H1 (cell line): ENCODE measurements around the gene RNASE9. TPM values are rescaled to one million over a fixed set of nuclear protein-coding genes. Genes with fewer than 3 reads are reported as not detected.

Experiments
- CTCF ChIA-PET: fragments of 300-600 bp; sonication (Branson Sonifier 250); formaldehyde crosslinking; loops from one replicate; lab custom pipeline; 2021; ENCODE audit not compliant: partially characterized antibody; lab: Charles Lee
- POLR2A ChIA-PET: fragments of 300-600 bp; sonication (Branson Sonifier 250); formaldehyde crosslinking; loops from one replicate; lab custom pipeline; 2021; ENCODE audit warnings: inconsistent platforms; ENCODE audit not compliant: partially characterized antibody; lab: Charles Lee
- DNase-seq, 2 experiments: peaks; one replicate each; pipeline versions ENCODE4 v3.0.0 to v3.0.0-alpha.2; 2010 to 2022; ENCODE audit warnings: low spot score in 2 of 2, low read depth in 1 of 2, mixed read lengths in 1 of 2
- FAIRE-seq: peaks from 2 replicates; lab custom pipeline; 2011; peaks lifted over from hg19 to GRCh38; lab: Jason Lieb, UNC
- H2AFZ ChIP-seq: 2 replicates; pipeline ENCODE4 v1.8.1; 2012; ENCODE audit warnings: low read length, inconsistent platforms
- H2AK5ac ChIP-seq: 2 replicates; pipeline ENCODE4 v1.6.1; 2013; ENCODE audit warnings: low read depth, low read length
- H2BK120ac ChIP-seq: replicated peaks from 2 replicates; pipeline ENCODE3; 2013; ENCODE audit warnings: low read depth, low read length, inconsistent platforms
- H2BK12ac ChIP-seq: 2 replicates; pipeline ENCODE4 v1.6.1; 2013; ENCODE audit warnings: low read depth, low read length
- H2BK15ac ChIP-seq: 2 replicates; pipeline ENCODE4 v1.6.1; 2013; ENCODE audit warnings: low read length
- H2BK20ac ChIP-seq: 2 replicates; pipeline ENCODE4 v1.6.1; 2013; ENCODE audit warnings: low read length
- H2BK5ac ChIP-seq: 2 replicates; pipeline ENCODE4 v1.6.1; 2013; ENCODE audit warnings: low read depth, low read length
- H3K14ac ChIP-seq: 2 replicates; pipeline ENCODE4 v1.6.1; 2013; ENCODE audit warnings: inconsistent platforms; ENCODE audit not compliant: insufficient read length
- H3K18ac ChIP-seq: 2 replicates; pipeline ENCODE4 v1.6.1; 2013; ENCODE audit warnings: low read length; ENCODE audit errors: extremely low read depth
- H3K23ac ChIP-seq: 2 replicates; pipeline ENCODE4 v1.6.1; 2013; ENCODE audit warnings: inconsistent platforms; ENCODE audit not compliant: insufficient read length
- H3K23me2 ChIP-seq: 2 replicates; pipeline ENCODE4 v1.6.1; 2013; ENCODE audit warnings: low read depth, low read length
- H3K27ac ChIP-seq: 2 replicates; pipeline ENCODE4 v1.6.1; 2011; ENCODE audit warnings: low read depth, low read length, inconsistent platforms
- H3K27me3 ChIP-seq, 4 experiments: replicated peaks in 1 of 4; 1 replicate in 1 of 4; 2 replicates in 3 of 4; pipeline versions ENCODE4 v1.6.1 to v1.8.1; 2011 to 2013; ENCODE audit warnings: low read length in 3 of 4, mild to moderate bottlenecking in 3 of 4, inconsistent platforms in 2 of 4, mixed read lengths in 2 of 4, moderate library complexity in 1 of 4; ENCODE audit not compliant: control insufficient read depth in 3 of 4, insufficient read depth in 3 of 4; ENCODE audit errors: extremely low read depth in 1 of 4
- H3K36me3 ChIP-seq, 4 experiments: 2 replicates each; pipeline versions ENCODE4 v1.6.1 to v1.8.1; 2011 to 2013; ENCODE audit warnings: mild to moderate bottlenecking in 4 of 4, low read length in 3 of 4, moderate library complexity in 2 of 4, control low read depth in 1 of 4, inconsistent platforms in 1 of 4; ENCODE audit not compliant: insufficient read depth in 4 of 4, control insufficient read depth in 2 of 4
- H3K4ac ChIP-seq: replicated peaks from 2 replicates; pipeline ENCODE3; 2013; ENCODE audit warnings: low read length, low read depth, mixed read lengths, inconsistent platforms; ENCODE audit not compliant: insufficient read length
- H3K4me1 ChIP-seq, 4 experiments: replicated peaks in 1 of 4; 1 replicate in 1 of 4; 2 replicates in 3 of 4; pipeline versions ENCODE4 v1.6.1 to v1.8.1; 2011 to 2013; ENCODE audit warnings: low read length in 3 of 4, inconsistent platforms in 2 of 4, mixed read lengths in 1 of 4; ENCODE audit not compliant: insufficient read depth in 4 of 4, control insufficient read depth in 3 of 4
- H3K4me2 ChIP-seq, 2 experiments: 2 replicates each; pipeline versions ENCODE4 v1.6.1 to v1.8.1; 2011 to 2013; ENCODE audit warnings: low read depth in 2 of 2, low read length in 2 of 2, control low read depth in 1 of 2, inconsistent platforms in 1 of 2, mild to moderate bottlenecking in 1 of 2; ENCODE audit not compliant: insufficient read depth in 1 of 2
- H3K4me3 ChIP-seq, 4 experiments: fragments of 200-600, 300-600 bp in 1 of 4; sonication (generic), shearing (Covaris generic), sonication (Bioruptor Twin) in 1 of 4; 2 replicates each; pipeline versions ENCODE4 v1.5.1 to v1.8.1; 2011 to 2016; ENCODE audit warnings: low read length in 4 of 4, low read depth in 3 of 4, control low read depth in 2 of 4, inconsistent platforms in 2 of 4, mild to moderate bottlenecking in 2 of 4, mixed read lengths in 1 of 4, moderate library complexity in 1 of 4; ENCODE audit not compliant: insufficient read depth in 2 of 4; ENCODE audit errors: extremely low read depth in 1 of 4
- H3K56ac ChIP-seq: replicated peaks from 2 replicates; pipeline ENCODE3; 2013; ENCODE audit warnings: low read depth, mild to moderate bottlenecking, mixed read lengths, low read length, inconsistent platforms; ENCODE audit not compliant: insufficient read length
- H3K79me1 ChIP-seq: 2 replicates; pipeline ENCODE4 v1.6.1; 2013; ENCODE audit warnings: low read depth, low read length, control low read depth
- H3K79me2 ChIP-seq, 2 experiments: 2 replicates each; pipeline versions ENCODE4 v1.6.1 to v1.8.1; 2012 to 2013; ENCODE audit warnings: low read length in 2 of 2, mild to moderate bottlenecking in 2 of 2, inconsistent platforms in 1 of 2; ENCODE audit not compliant: insufficient read depth in 2 of 2, control insufficient read depth in 1 of 2
- H3K9ac ChIP-seq, 4 experiments: replicated peaks in 1 of 4; 1 replicate in 1 of 4; 2 replicates in 3 of 4; pipeline versions ENCODE4 v1.6.1 to v1.8.1; 2011 to 2013; ENCODE audit warnings: low read depth in 3 of 4, low read length in 3 of 4, control low read depth in 2 of 4, mild to moderate bottlenecking in 2 of 4, moderate library complexity in 2 of 4, inconsistent platforms in 1 of 4; ENCODE audit errors: extremely low read depth in 1 of 4
- H3K9me3 ChIP-seq, 2 experiments: 2 replicates each; pipeline versions ENCODE4 v1.6.1 to v1.8.1; 2012 to 2013; ENCODE audit warnings: mild to moderate bottlenecking in 2 of 2, moderate library complexity in 2 of 2, control low read depth in 1 of 2, inconsistent platforms in 1 of 2, low read depth in 1 of 2, low read length in 1 of 2, mixed read lengths in 1 of 2; ENCODE audit not compliant: insufficient read depth in 2 of 2
- H4K20me1 ChIP-seq, 2 experiments: replicated peaks in 1 of 2; 2 replicates each; pipeline versions ENCODE3 to v1.8.1; 2011 to 2013; ENCODE audit warnings: inconsistent platforms in 2 of 2, low read length in 2 of 2, mild to moderate bottlenecking in 1 of 2; ENCODE audit not compliant: insufficient read depth in 2 of 2, control insufficient read depth in 1 of 2
- H4K5ac ChIP-seq: 2 replicates; pipeline ENCODE4 v1.6.1; 2013; ENCODE audit warnings: low read length, low read depth, mixed read lengths, inconsistent platforms; ENCODE audit not compliant: insufficient read length
- H4K8ac ChIP-seq: 2 replicates; pipeline ENCODE4 v1.8.0; 2013; ENCODE audit warnings: mild to moderate bottlenecking, moderate library complexity, low read length, inconsistent platforms; ENCODE audit not compliant: insufficient read depth; ENCODE audit errors: extremely low read depth
- H4K91ac ChIP-seq: replicated peaks from 2 replicates; pipeline ENCODE3; 2013; ENCODE audit warnings: low read length, mixed read lengths, inconsistent platforms; ENCODE audit not compliant: insufficient read length
- CHD2 ChIP-seq: IDR thresholded peaks from 2 replicates; pipeline ENCODE4 v1.6.1; 2012; ENCODE audit warnings: low read length, improper control_type of control experiment
- NANOG ChIP-seq: IDR thresholded peaks from 2 replicates; pipeline ENCODE4 v1.6.1; 2011; ENCODE audit warnings: low read length, low read depth, mild to moderate bottlenecking, inconsistent platforms; ENCODE audit not compliant: insufficient read depth, poor library complexity, severe bottlenecking
- RFX5 ChIP-seq: IDR thresholded peaks from 2 replicates; pipeline ENCODE4 v1.6.1; 2011; ENCODE audit warnings: low read depth, low read length, improper control_type of control experiment, borderline replicate concordance
- RXRA ChIP-seq: IDR thresholded peaks from 2 replicates; pipeline ENCODE4 v1.6.1; 2011; ENCODE audit warnings: low read depth, mild to moderate bottlenecking, low read length, moderate library complexity; ENCODE audit not compliant: insufficient read depth
- WGBS, 2 experiments: shearing (Covaris generic) in 1 of 2; methylation state at CpG; one replicate each; pipeline versions ENCODE4 v1.1.6 to v1.1.7; 2013 to 2015; ENCODE audit warnings: low lambda C conversion rate in 2 of 2, mixed read lengths in 2 of 2, inconsistent platforms in 1 of 2, low coverage in 1 of 2, missing lambda C conversion rate in 1 of 2; ENCODE audit not compliant: insufficient replicate concordance in 2 of 2, insufficient coverage in 1 of 2, insufficient read length in 1 of 2; ENCODE audit errors: extremely low coverage in 1 of 2, missing lambda C conversion rate in 1 of 2; 5-methylcytosine and 5-hydroxymethylcytosine counted together
- polyA plus RNA-seq, 7 experiments: library from polyadenylated mRNA; depleted of rRNA in 3 of 7; stranded (reverse) in 5 of 7; unstranded in 2 of 7; fragments of >200 nt in 5 of 7; fragments of 200-250 nt in 2 of 7; gene quantifications; 1 replicate in 5 of 7; 2 replicates in 1 of 7; 4 replicates in 1 of 7; pipeline versions ENCODE4 v1.2.1 to v1.2.3, GENCODE V29; 2011 to 2013; ENCODE audit warnings: missing spikeins in 2 of 7, mixed read lengths in 2 of 7
- total RNA-seq: library from RNA; stranded (reverse); fragmentation: NEBNext Ultra II Directional; extraction: Animal tissue kit (Norgen Biotek cat#: 25700); gene quantifications from 2 replicates; pipeline ENCODE4 v1.2.1, GENCODE V29; 2021
- TF ChIP-seq, protein P1 (sequence below): IDR thresholded peaks from 2 replicates; pipeline ENCODE4 v1.6.1; 2011; ENCODE audit warnings: low read length, improper control_type of control experiment
- TF ChIP-seq, protein P2 (sequence below): IDR thresholded peaks from 2 replicates; pipeline ENCODE4 v1.6.1; 2012; ENCODE audit warnings: inconsistent platforms

The RNASE9 gene
- total and polyA plus RNA-seq, 2 of the 8 experiments (the other 6 are each of a cell fraction or from before 2014, with no cell fraction given), result 0.06 TPM; not detected in 1

GRCh38 chr14:20522332-20522731 is 38.5 kb downstream of the RNASE9 start:
- no peak overlapping the region for H2BK5ac ChIP-seq
- no peak overlapping the region for H2AFZ ChIP-seq
- H3K56ac ChIP-seq, result no peak overlapping the region
- no peaks in the 10 kb centered on the region for H4K20me1 ChIP-seq
- TF ChIP-seq, protein P1, sequence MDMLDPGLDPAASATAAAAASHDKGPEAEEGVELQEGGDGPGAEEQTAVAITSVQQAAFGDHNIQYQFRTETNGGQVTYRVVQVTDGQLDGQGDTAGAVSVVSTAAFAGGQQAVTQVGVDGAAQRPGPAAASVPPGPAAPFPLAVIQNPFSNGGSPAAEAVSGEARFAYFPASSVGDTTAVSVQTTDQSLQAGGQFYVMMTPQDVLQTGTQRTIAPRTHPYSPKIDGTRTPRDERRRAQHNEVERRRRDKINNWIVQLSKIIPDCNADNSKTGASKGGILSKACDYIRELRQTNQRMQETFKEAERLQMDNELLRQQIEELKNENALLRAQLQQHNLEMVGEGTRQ, result no peak
- TF ChIP-seq CHD2 (no peak), RXRA (no peak), RFX5 (no peak), NANOG (no peak)
- TF ChIP-seq, protein P2, sequence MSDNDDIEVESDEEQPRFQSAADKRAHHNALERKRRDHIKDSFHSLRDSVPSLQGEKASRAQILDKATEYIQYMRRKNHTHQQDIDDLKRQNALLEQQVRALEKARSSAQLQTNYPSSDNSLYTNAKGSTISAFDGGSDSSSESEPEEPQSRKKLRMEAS, result no peak
- H3K79me1 ChIP-seq, result no peaks in the 10 kb centered on the region
- H2BK120ac ChIP-seq, result no peak overlapping the region
- H3K9ac ChIP-seq, result no peak overlapping the region
- no peak overlapping the region for H3K18ac ChIP-seq
- no peaks in the 10 kb centered on the region for H3K36me3 ChIP-seq
- H3K4me1 ChIP-seq, result no peaks in the 10 kb centered on the region
- H3K4ac ChIP-seq, result no peak overlapping the region
- FAIRE-seq (no peak), DNase-seq (no peak)
- H3K23me2 ChIP-seq, result no peaks in the 10 kb centered on the region
- no peak overlapping the region for H4K91ac ChIP-seq
- H3K27ac ChIP-seq, result no peak overlapping the region
- H3K4me3 ChIP-seq, result no peak overlapping the region
- POLR2A ChIA-PET, result no interaction called here
- H3K9me3 ChIP-seq, result no peaks in the 10 kb centered on the region
- no peak overlapping the region for H2BK12ac ChIP-seq
- no peak overlapping the region for H3K23ac ChIP-seq
- no peak overlapping the region for H4K8ac ChIP-seq
- 84% methylated on average over 1 of the region's 1 CpG; no CpG with 5 or more reads in 1 of the 2 experiments for WGBS, 2 experiments
- H2AK5ac ChIP-seq, result no peak overlapping the region
- CTCF ChIA-PET, result interaction anchor here (1.0 to 2.1 kb wide), 3 partner anchors 9 to 79 kb away, joined by 3 to 7 read pairs (median 6); no protein-coding TSS in a partner anchor
- no peak overlapping the region for H3K4me2 ChIP-seq
- no peak overlapping the region for H3K14ac ChIP-seq
- H4K5ac ChIP-seq, result no peak overlapping the region
- H3K79me2 ChIP-seq, result no peaks in the 10 kb centered on the region
- H3K27me3 ChIP-seq, result no peaks in the 10 kb centered on the region
- no peak overlapping the region for H2BK15ac ChIP-seq
- H2BK20ac ChIP-seq, result no peak overlapping the region
